IMR-90 (cell line): ENCODE results near the gene SPEG. TPM values are rescaled to one million over a fixed set of nuclear protein-coding genes. Genes with fewer than 3 reads are reported as not detected.

ENCODE experiments used
- ATAC-seq: fragments of 200-7000 bp; cut with Tn5 transposase; 2 replicates; pipeline ENCODE4 v1.9.1; 2020; ENCODE audit warnings: low read depth, mild to moderate bottlenecking, moderate library complexity
- BruUV-seq: library from RNA; stranded (reverse); fragments of 400-500 nt; replicated peaks from 2 replicates; lab custom pipeline; 2021; lab: Mats Ljungman, UMichigan
- CTCF ChIA-PET: fragments of 300-600 bp; formaldehyde crosslinking; extraction: SDS; loops from one replicate; lab custom pipeline; 2021; ENCODE audit warnings: antibody characterized with exemption; lab: Yijun Ruan, JAX
- POLR2A ChIA-PET: fragments of 300-600 bp; sonication (Branson Sonifier 250); formaldehyde crosslinking; loops from one replicate; lab custom pipeline; 2022; ENCODE audit warnings: antibody characterized with exemption; ENCODE audit not compliant: unreplicated experiment; lab: Charles Lee
- DNase-seq: peaks from one replicate; pipeline ENCODE4 v3.0.0; 2013
- H2AFZ ChIP-seq: replicated peaks from 2 replicates; pipeline ENCODE3; 2013; ENCODE audit warnings: low read length, mild to moderate bottlenecking; ENCODE audit not compliant: poor library complexity
- H2AK5ac ChIP-seq: 2 replicates; pipeline ENCODE4 v1.6.1; 2013; ENCODE audit warnings: low read depth, low read length, inconsistent platforms
- H2AK9ac ChIP-seq: replicated peaks from 2 replicates; pipeline ENCODE3; 2013; ENCODE audit warnings: mild to moderate bottlenecking, low read depth, low read length, moderate library complexity; ENCODE audit not compliant: poor library complexity
- H2BK120ac ChIP-seq: 2 replicates; pipeline ENCODE4 v1.6.1; 2013; ENCODE audit warnings: low read depth, low read length, inconsistent platforms
- H2BK15ac ChIP-seq: 3 replicates; pipeline ENCODE4 v1.6.1; 2013; ENCODE audit warnings: low read depth, low read length, inconsistent platforms
- H2BK20ac ChIP-seq: 2 replicates; pipeline ENCODE4 v1.6.1; 2013; ENCODE audit warnings: low read depth, mild to moderate bottlenecking, inconsistent platforms, low read length, moderate library complexity
- H2BK5ac ChIP-seq: 2 replicates; pipeline ENCODE4 v1.6.1; 2013; ENCODE audit warnings: mild to moderate bottlenecking, low read depth, low read length, inconsistent platforms; ENCODE audit not compliant: poor library complexity, severe bottlenecking
- H3K14ac ChIP-seq: replicated peaks from 2 replicates; pipeline ENCODE4 v1.6.1; 2013; ENCODE audit warnings: low read depth, low read length, inconsistent platforms
- H3K18ac ChIP-seq: 2 replicates; pipeline ENCODE4 v1.6.1; 2013; ENCODE audit warnings: low read depth, low read length, control low read depth
- H3K23ac ChIP-seq: 2 replicates; pipeline ENCODE4 v1.6.1; 2013; ENCODE audit warnings: low read depth, low read length, inconsistent platforms
- H3K27ac ChIP-seq: 2 replicates; pipeline ENCODE4 v1.5.1; 2013; ENCODE audit warnings: mild to moderate bottlenecking, control low read depth, low read length; ENCODE audit not compliant: insufficient read depth
- H3K27me3 ChIP-seq: 2 replicates; pipeline ENCODE4 v1.6.1; 2013; ENCODE audit warnings: low read length; ENCODE audit not compliant: control insufficient read depth, insufficient read depth
- H3K36me3 ChIP-seq: 2 replicates; pipeline ENCODE4 v1.6.1; 2013; ENCODE audit warnings: low read length, mixed read lengths; ENCODE audit not compliant: control insufficient read depth, insufficient read depth
- H3K4ac ChIP-seq: 2 replicates; pipeline ENCODE4 v1.6.1; 2013; ENCODE audit warnings: low read depth, low read length, inconsistent platforms
- H3K4me1 ChIP-seq: 2 replicates; pipeline ENCODE4 v1.6.1; 2013; ENCODE audit warnings: low read length, mixed read lengths; ENCODE audit not compliant: control insufficient read depth, insufficient read depth
- H3K4me2 ChIP-seq: 2 replicates; pipeline ENCODE4 v1.6.1; 2013; ENCODE audit warnings: low read depth, mild to moderate bottlenecking, control low read depth, low read length, moderate library complexity
- H3K4me3 ChIP-seq: 2 replicates; pipeline ENCODE4 v1.5.1; 2013; ENCODE audit warnings: low read depth, mild to moderate bottlenecking, control low read depth, low read length, moderate library complexity; ENCODE audit not compliant: insufficient read depth
- H3K56ac ChIP-seq: 2 replicates; pipeline ENCODE4 v1.6.1; 2013; ENCODE audit warnings: low read length, inconsistent platforms; ENCODE audit not compliant: insufficient read depth; ENCODE audit errors: extremely low read depth
- H3K79me1 ChIP-seq, 2 experiments: 2 replicates each; pipeline ENCODE4 v1.6.1; 2013; ENCODE audit warnings: low read length in 2 of 2, inconsistent platforms in 1 of 2, low read depth in 1 of 2
- H3K9ac ChIP-seq: 2 replicates; pipeline ENCODE4 v1.6.1; 2013; ENCODE audit warnings: low read depth, low read length, control low read depth
- H3K9me1 ChIP-seq: 2 replicates; pipeline ENCODE4 v1.6.1; 2013; ENCODE audit warnings: low read length, inconsistent platforms; ENCODE audit not compliant: insufficient read depth
- H3K9me3 ChIP-seq: 2 replicates; pipeline ENCODE4 v1.6.1; 2013; ENCODE audit warnings: low read length; ENCODE audit not compliant: control insufficient read depth, insufficient read depth
- H4K20me1 ChIP-seq: 2 replicates; pipeline ENCODE4 v1.6.1; 2013; ENCODE audit warnings: low read length, inconsistent platforms; ENCODE audit not compliant: insufficient read depth
- H4K5ac ChIP-seq: 2 replicates; pipeline ENCODE4 v1.6.1; 2013; ENCODE audit warnings: mild to moderate bottlenecking, low read depth, low read length, control low read depth
- H4K8ac ChIP-seq, 2 experiments: 2 replicates each; pipeline ENCODE4 v1.6.1; 2013; ENCODE audit warnings: low read depth in 2 of 2, low read length in 2 of 2, control low read depth in 1 of 2, inconsistent platforms in 1 of 2
- H4K91ac ChIP-seq: 2 replicates; pipeline ENCODE4 v1.6.1; 2013; ENCODE audit warnings: low read depth, low read length, inconsistent platforms; ENCODE audit not compliant: insufficient read depth
- BHLHE40 ChIP-seq: fragments of 150-350 bp; IDR thresholded peaks from 2 replicates; pipeline ENCODE4 v1.6.1; 2016; ENCODE audit warnings: mild to moderate bottlenecking, low read depth, low read length
- CEBPB ChIP-seq: IDR thresholded peaks from 2 replicates; pipeline ENCODE4 v1.6.1; 2012; ENCODE audit warnings: low read depth, low read length, improper control_type of control experiment
- CHD1 ChIP-seq: IDR thresholded peaks from 2 replicates; pipeline ENCODE4 v1.6.1; 2012; ENCODE audit warnings: low read depth, low read length, improper control_type of control experiment
- CTCF ChIP-seq: conservative IDR thresholded peaks from 2 replicates; pipeline ENCODE4 v1.5.1; 2012; ENCODE audit warnings: mild to moderate bottlenecking, low read depth, low read length, improper control_type of control experiment
- ELK1 ChIP-seq: fragments of 150-350 bp; IDR thresholded peaks from 2 replicates; pipeline ENCODE4 v1.6.1; 2016; ENCODE audit warnings: low read depth, mild to moderate bottlenecking, low read length, moderate library complexity, borderline replicate concordance
- FOS ChIP-seq: fragments of 150-350 bp; IDR thresholded peaks from 2 replicates; pipeline ENCODE4 v1.6.1; 2016; ENCODE audit warnings: low read depth, low read length
- MAFK ChIP-seq: IDR thresholded peaks from 2 replicates; pipeline ENCODE4 v1.6.1; 2012; ENCODE audit warnings: low read depth, low read length, improper control_type of control experiment
- MAZ ChIP-seq: IDR thresholded peaks from 2 replicates; pipeline ENCODE4 v1.6.1; 2012; ENCODE audit warnings: low read depth, mild to moderate bottlenecking, low read length, improper control_type of control experiment, moderate library complexity, borderline replicate concordance
- MXI1 ChIP-seq: IDR thresholded peaks from 2 replicates; pipeline ENCODE4 v1.6.1; 2012; ENCODE audit warnings: low read depth, mild to moderate bottlenecking, low read length, moderate library complexity, borderline replicate concordance
- NFE2L2 ChIP-seq: fragments of 150-350 bp; IDR thresholded peaks from 2 replicates; pipeline ENCODE4 v1.6.1; 2016; ENCODE audit warnings: low read depth, mild to moderate bottlenecking, low read length
- POLR2A ChIP-seq: IDR thresholded peaks from 2 replicates; pipeline ENCODE4 v1.6.1; 2012; ENCODE audit warnings: mild to moderate bottlenecking, low read depth, low read length
- RAD21 ChIP-seq: IDR thresholded peaks from 2 replicates; pipeline ENCODE4 v1.6.1; 2012; ENCODE audit warnings: low read length, improper control_type of control experiment
- RCOR1 ChIP-seq: IDR thresholded peaks from 2 replicates; pipeline ENCODE4 v1.6.1; 2012; ENCODE audit warnings: mild to moderate bottlenecking, low read length, improper control_type of control experiment; ENCODE audit not compliant: insufficient replicate concordance
- RFX5 ChIP-seq: IDR thresholded peaks from 2 replicates; pipeline ENCODE4 v1.8.0; 2012; ENCODE audit warnings: low read depth, mild to moderate bottlenecking, low read length, moderate library complexity
- SMC3 ChIP-seq: fragments of 150-350 bp; IDR thresholded peaks from 2 replicates; pipeline ENCODE4 v1.6.1; 2016; ENCODE audit warnings: low read depth, mild to moderate bottlenecking, antibody characterized with exemption, low read length, moderate library complexity
- WGBS, 2 experiments: methylation state at CpG; one replicate each; pipeline versions ENCODE4 v1.1.5 to v1.1.7; 2013; ENCODE audit warnings: missing lambda C conversion rate in 2 of 2; ENCODE audit not compliant: insufficient read length in 1 of 2; ENCODE audit errors: extremely low coverage in 2 of 2; 5-methylcytosine and 5-hydroxymethylcytosine counted together
- dilution Hi-C: fragments of 300-500 bp; cut with HindIII; formaldehyde crosslinking; loops from one replicate; pipeline ENCODE4 v1.14.3; 2018; ENCODE audit warnings: low sequenced_read_pairs; ENCODE audit not compliant: unreplicated experiment
- in situ Hi-C: fragments of 300-500 bp; cut with MboI; formaldehyde crosslinking; loops from 3 replicates; pipeline ENCODE4 v1.14.3; 2019; ENCODE audit warnings: low sequenced_read_pairs, inconsistent platforms, mixed read lengths
- intact Hi-C: fragments of 100-400 bp; cut with micrococcal nuclease; formaldehyde crosslinking; loops from 2 replicates; pipeline ENCODE4 v1.10.0; 2022
- polyA plus RNA-seq, 3 experiments: library from polyadenylated mRNA; depleted of rRNA; stranded (reverse); fragments of >200 nt; gene quantifications; 2 replicates each; pipeline ENCODE4 v1.2.3, GENCODE V29; 2012; ENCODE audit warnings: low replicate concordance in 1 of 3
- total RNA-seq: library from RNA; depleted of rRNA; stranded (reverse); fragments of >200 nt; gene quantifications from 2 replicates; pipeline ENCODE4 v1.2.3, GENCODE V29; 2012
- TF ChIP-seq, protein P1 (sequence below): fragments of 150-350 bp; IDR thresholded peaks from 2 replicates; pipeline ENCODE4 v1.6.1; 2017; ENCODE audit warnings: mild to moderate bottlenecking, antibody characterized with exemption, low read length, low read depth

The SPEG gene
- total and polyA plus RNA-seq, 2 of the 4 experiments (the other 2 are of a cell fraction): 6.8 to 81.6 TPM

DNA sequence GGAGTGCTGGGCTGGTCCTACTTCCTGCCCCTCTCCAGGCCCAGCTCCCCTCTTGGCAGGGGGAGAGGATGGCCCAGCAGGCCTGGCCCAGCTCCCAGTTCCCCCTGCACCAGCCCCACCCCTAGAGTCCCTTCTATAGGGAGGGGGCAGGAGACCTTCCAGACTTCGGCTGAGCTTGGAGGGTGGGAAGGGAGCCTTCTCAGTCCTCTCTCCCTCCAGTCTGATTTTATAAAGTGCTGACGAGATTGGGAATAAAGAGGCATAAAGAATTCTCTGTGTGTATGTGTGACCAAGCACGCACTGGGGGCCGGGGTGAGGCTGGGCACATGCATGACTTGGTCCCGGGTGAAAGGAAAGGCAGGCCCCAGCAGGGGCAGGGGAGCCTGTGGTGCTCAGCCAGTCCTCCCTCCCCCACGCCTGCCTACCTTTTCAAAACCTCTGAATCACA lies 103.9 kb downstream of the SPEG start:
- Histone ChIP-seq H2BK5ac (no peak overlapping the region), H3K56ac (no peak overlapping the region), H2AK5ac (no peak overlapping the region), H2BK120ac (no peak overlapping the region), H2AK9ac (peak overlapping the region; percentile 89), H3K14ac (no peak overlapping the region), H3K4me3 (no peak overlapping the region), H3K4me1 (peaks cover 24% of the 10 kb centered on the region), H2BK15ac (no peak overlapping the region), H3K9ac (peak overlapping the region; percentile 0; the same call in 1 of the 2 replicates), H2AFZ (no peak overlapping the region), H4K20me1 (peaks cover 28% of the 10 kb centered on the region), H3K27me3 (peaks cover under 1% of the 10 kb centered on the region; the same call in 1 of the 2 replicates), H3K79me1 (peaks cover 6 to 38% of the 10 kb centered on the region in 2 experiments; a peak in 3 of 4 replicates), H4K8ac (no peak overlapping the region; a peak in 1 of 4 replicates), H3K18ac (no peak overlapping the region; the same call in 1 of the 2 replicates), H3K4ac (no peak overlapping the region), H3K4me2 (no peak overlapping the region), H2BK20ac (no peak overlapping the region), H3K36me3 (peaks cover 26% of the 10 kb centered on the region), H3K27ac (peak overlapping the region; percentile 22; the same call in 1 of the 2 replicates), H4K91ac (peak overlapping the region; percentile 4; the same call in 1 of the 2 replicates), H4K5ac (no peak overlapping the region), H3K23ac (no peak overlapping the region), H3K9me1 (0 out of 2 replicates have a peak, but pooled peaks cover 2% of the 10 kb centered on the region), H3K9me3 (no peaks in the 10 kb centered on the region)
- dilution Hi-C loops: no loop called here
- CTCF ChIA-PET: interaction anchor here (0.6 kb wide), 1 partner anchor 9 kb away, joined by 3 read pairs; no protein-coding TSS in a partner anchor
- intact Hi-C loops: no loop called here
- peak; percentile 3 for ATAC-seq
- WGBS, 2 experiments: no CpG with 5 or more reads among the region's 6 CpGs
- TF ChIP-seq MXI1 (no peak), BHLHE40 (no peak), CTCF (no peak), MAFK (no peak), FOS (no peak), MAZ (no peak), POLR2A (no peak), ELK1 (no peak), RCOR1 (no peak), CEBPB (no peak), NFE2L2 (no peak), CHD1 (no peak), SMC3 (no peak), RFX5 (no peak), RAD21 (no peak)
- TF ChIP-seq, protein P1, sequence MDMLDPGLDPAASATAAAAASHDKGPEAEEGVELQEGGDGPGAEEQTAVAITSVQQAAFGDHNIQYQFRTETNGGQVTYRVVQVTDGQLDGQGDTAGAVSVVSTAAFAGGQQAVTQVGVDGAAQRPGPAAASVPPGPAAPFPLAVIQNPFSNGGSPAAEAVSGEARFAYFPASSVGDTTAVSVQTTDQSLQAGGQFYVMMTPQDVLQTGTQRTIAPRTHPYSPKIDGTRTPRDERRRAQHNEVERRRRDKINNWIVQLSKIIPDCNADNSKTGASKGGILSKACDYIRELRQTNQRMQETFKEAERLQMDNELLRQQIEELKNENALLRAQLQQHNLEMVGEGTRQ: no peak
- DNase-seq: peak; percentile 25
- in situ Hi-C loops: no loop called here
- POLR2A ChIA-PET: no interaction called here
- BruUV-seq: no TSS peak
